Heart left ventricle (tissue), 16 donors: Measurements from ENCODE around the gene APLP2. TPM values are rescaled to one million over a fixed set of nuclear protein-coding genes. Genes with fewer than 3 reads are reported as not detected.

Source experiments
- ATAC-seq, 4 donors: fragments of 200-7000 bp; cut with Tn5 transposase; one replicate each; pipeline ENCODE4 v1.9.1; 2020 to 2022; ENCODE audit warnings: moderate library complexity in 4 of 4, mild to moderate bottlenecking in 3 of 4, moderate number of reproducible peaks in 1 of 4
- DNase-seq, 5 donors: peaks; one replicate each; pipeline ENCODE4 v3.0.0-alpha.2; 2020
- H3K27ac ChIP-seq, 12 donors: fragments of 200-600 bp; sonication (generic) in 4 of 12; one replicate each; pipeline versions ENCODE4 v1.5.0 to v1.8.0; 2016 to 2022; ENCODE audit warnings: mild to moderate bottlenecking in 2 of 12
- H3K27me3 ChIP-seq, 9 donors: fragments of 200-600 bp; sonication (generic) in 2 of 9; one replicate each; pipeline versions ENCODE4 v1.5.1 to v1.8.0; 2016 to 2022; ENCODE audit warnings: mild to moderate bottlenecking in 3 of 9
- H3K36me3 ChIP-seq, 9 donors: fragments of 200-600 bp; sonication (generic) in 2 of 9; one replicate each; pipeline versions ENCODE4 v1.5.0 to v1.8.0; 2018 to 2022; ENCODE audit warnings: mild to moderate bottlenecking in 2 of 9
- H3K4me1 ChIP-seq, 12 donors: fragments of 200-600 bp; sonication (generic) in 4 of 12; one replicate each; pipeline versions ENCODE4 v1.5.0 to v1.8.0; 2016 to 2022; ENCODE audit warnings: mild to moderate bottlenecking in 3 of 12
- H3K4me3 ChIP-seq, 12 donors: fragments of 200-600 bp; sonication (generic) in 4 of 12; one replicate each; pipeline versions ENCODE4 v1.5.0 to v1.8.0; 2017 to 2022; ENCODE audit warnings: mild to moderate bottlenecking in 9 of 12, moderate library complexity in 4 of 12
- H3K9me3 ChIP-seq, 12 donors: fragments of 200-600 bp; sonication (generic) in 4 of 12; one replicate each; pipeline versions ENCODE4 v1.5.0 to v1.8.0; 2016 to 2022; ENCODE audit warnings: mild to moderate bottlenecking in 1 of 12
- POLR2A ChIP-seq, 2 donors: fragments of 450-650 bp; IDR thresholded peaks; one replicate each; pipeline ENCODE4 v1.6.1; 2017; ENCODE audit warnings: antibody characterized with exemption in 2 of 2, mild to moderate bottlenecking in 2 of 2, moderate library complexity in 2 of 2
- WGBS, 4 donors: extraction: QIAGEN DNeasy Blood & Tissue Kit in 2 of 4; methylation state at CpG; one replicate each; pipeline versions ENCODE4 v1.1.5 to v1.1.7; 2013 to 2018; 5-methylcytosine and 5-hydroxymethylcytosine counted together
- intact Hi-C, 10 donors: fragments of 100-400 bp; cut with DNase I; formaldehyde crosslinking; loops; one replicate each; pipeline versions ENCODE4 v1.11.1 to v1.14.2; 2022
- polyA plus RNA-seq, 2 donors: library from polyadenylated mRNA; stranded (reverse); fragments of 200-250 nt; gene quantifications; one replicate each; pipeline ENCODE4 v1.2.3, GENCODE V29; 2013
- total RNA-seq, 9 donors: library from RNA; depleted of rRNA in 2 of 9; stranded (reverse); fragments of >200 nt in 2 of 9; fragmentation: NEBNext Ultra II Directional in 3 of 9; extraction: Animal tissue kit (Norgen Biotek cat#: 25700) in 3 of 9; gene quantifications; one replicate each; pipeline versions ENCODE4 v1.1.0 to v1.2.4, GENCODE V29; 2016 to 2023
- TF ChIP-seq, protein P1 (sequence below), 12 donors: fragments of 200-600 bp; sonication (generic) in 4 of 12; IDR thresholded peaks; one replicate each; pipeline versions ENCODE4 v1.5.0 to v1.8.0; 2018 to 2022; ENCODE audit warnings: antibody characterized with exemption in 12 of 12, mild to moderate bottlenecking in 5 of 12
- donor health status: ischemic (EF 13 %, LVEDD 7.1; RV severe dilation, severe dysfunction).
- donor health status: healthy with polysubstance abuse.
- donor health status: DM: no; HTN: yes; CAD: no.
- donor health status: DM: no; HTN: no; CAD: no.
- donor health status: ischemic (EF 25% LVEDD 6.9; RV normal size, moderate dysfunction).
- donor health status: ischemic (EF 25% LVEDD 5.7; RV mildly dilated, moderate dysfunction).
- donor health status: healthy.
- donor health status: DM: yes; HTN: yes; CAD: no.
- donor health status: ischemic (EF 35%, LVEDD 5.7; RV mildly dilated, moderate dysfunction).
- donor health status: nonischemic (EF 11% LVEDD 7.7; RV severe dilation, severe dysfunction).
- donor health status: DM: yes; HTN: yes; CAD: no.
- donor health status: PGD.
- donor health status: ischemic (EF 29% LVEDD 5.4; RV normal size, mild dysfunction).
- donor health status: nonischemic (EF 23%, LVEDD 6.1; RV moderate dilation, normal function).

Gene APLP2
- total and polyA plus RNA-seq, 11 donors = 121 to 423 (median 325) TPM

GRCh38 chr11:130043575-130043974 lies 26.1 kb upstream of the APLP2 start:
- intact Hi-C loops = no loop called here
- Histone ChIP-seq H3K27me3 (no peaks in the 10 kb centered on the region), H3K36me3 (no peaks in the 10 kb centered on the region), H3K27ac (peak overlapping the region in 1 of 12 donors; percentile 84), H3K4me1 (peaks cover 0 to 18% (median 0%) of the 10 kb centered on the region in 12 donors), H3K4me3 (no peak overlapping the region), H3K9me3 (no peaks in the 10 kb centered on the region)
- 61 to 72% (median 66%) methylated on average over 5 of the region's 5 CpGs for WGBS, 4 donors
- TF ChIP-seq, protein P1, sequence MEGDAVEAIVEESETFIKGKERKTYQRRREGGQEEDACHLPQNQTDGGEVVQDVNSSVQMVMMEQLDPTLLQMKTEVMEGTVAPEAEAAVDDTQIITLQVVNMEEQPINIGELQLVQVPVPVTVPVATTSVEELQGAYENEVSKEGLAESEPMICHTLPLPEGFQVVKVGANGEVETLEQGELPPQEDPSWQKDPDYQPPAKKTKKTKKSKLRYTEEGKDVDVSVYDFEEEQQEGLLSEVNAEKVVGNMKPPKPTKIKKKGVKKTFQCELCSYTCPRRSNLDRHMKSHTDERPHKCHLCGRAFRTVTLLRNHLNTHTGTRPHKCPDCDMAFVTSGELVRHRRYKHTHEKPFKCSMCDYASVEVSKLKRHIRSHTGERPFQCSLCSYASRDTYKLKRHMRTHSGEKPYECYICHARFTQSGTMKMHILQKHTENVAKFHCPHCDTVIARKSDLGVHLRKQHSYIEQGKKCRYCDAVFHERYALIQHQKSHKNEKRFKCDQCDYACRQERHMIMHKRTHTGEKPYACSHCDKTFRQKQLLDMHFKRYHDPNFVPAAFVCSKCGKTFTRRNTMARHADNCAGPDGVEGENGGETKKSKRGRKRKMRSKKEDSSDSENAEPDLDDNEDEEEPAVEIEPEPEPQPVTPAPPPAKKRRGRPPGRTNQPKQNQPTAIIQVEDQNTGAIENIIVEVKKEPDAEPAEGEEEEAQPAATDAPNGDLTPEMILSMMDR (IDR thresholded peaks at IDR 0.05) = no peak
- no peak for TF ChIP-seq POLR2A (IDR thresholded peaks at IDR 0.05)
- peak in 2 of 4 donors; percentile 49 to 50 for ATAC-seq
- DNase-seq = peak in 2 of 5 donors; percentile 10 to 33

DNA sequence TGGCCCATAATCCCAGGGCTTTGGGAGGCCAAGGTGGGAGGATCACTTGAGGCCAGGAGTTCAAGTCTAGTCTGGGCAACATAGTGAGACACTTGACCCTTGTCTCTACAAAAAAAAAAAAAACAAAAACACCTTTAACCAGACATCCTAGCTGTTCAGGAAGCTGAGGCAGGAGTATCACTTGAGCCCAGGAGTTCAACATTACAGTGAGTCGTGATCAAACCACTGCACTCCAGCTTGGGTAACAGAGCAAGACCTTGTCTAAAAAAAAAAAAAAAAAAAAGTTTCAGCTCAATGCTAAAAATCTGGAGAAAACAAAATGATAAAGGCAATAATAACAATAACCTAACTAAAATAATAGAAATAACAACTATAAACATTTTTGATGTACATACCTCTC lies 22.6 kb upstream of the APLP2 start:
- TF ChIP-seq, protein P1 (IDR thresholded peaks at IDR 0.05) = no peak
- TF ChIP-seq POLR2A (IDR thresholded peaks at IDR 0.05) = no peak
- WGBS, 4 donors = 76 to 91% (median 83%) methylated on average over 1 of the region's 1 CpG
- Histone ChIP-seq H3K9me3 (no peaks in the 10 kb centered on the region), H3K27ac (no peak overlapping the region), H3K4me3 (no peak overlapping the region), H3K4me1 (peaks cover 0 to 31% (median 0%) of the 10 kb centered on the region in 12 donors), H3K36me3 (no peaks in the 10 kb centered on the region), H3K27me3 (no peaks in the 10 kb centered on the region)
- intact Hi-C loops = no loop called here
- DNase-seq (no peak), ATAC-seq (no peak)

DNA sequence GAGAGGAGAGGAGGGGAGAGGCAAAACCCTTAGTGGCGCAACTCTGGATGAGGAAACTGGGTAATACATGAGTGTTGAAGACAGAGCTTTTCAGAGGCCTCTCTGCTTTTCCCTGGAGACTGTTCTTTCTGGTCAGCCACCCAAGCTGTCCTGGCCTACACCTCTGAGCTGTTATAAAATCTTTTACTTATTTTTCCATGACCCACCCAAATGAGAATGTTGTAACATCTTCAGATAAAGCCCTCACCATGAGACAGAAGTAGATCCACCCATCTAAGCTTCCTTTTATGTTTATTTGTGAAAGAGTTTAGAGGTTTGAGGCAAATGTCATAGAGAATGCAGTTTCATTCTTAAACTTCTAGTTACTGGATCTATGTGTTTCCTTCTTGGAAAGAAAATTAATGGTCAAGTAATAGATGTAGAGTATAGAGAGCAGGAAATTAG lies 20.3 kb upstream of the APLP2 start:
- ATAC-seq = no peak
- 89 to 100% (median 95%) methylated on average over 1 of the region's 1 CpG for WGBS, 4 donors
- Histone ChIP-seq H3K9me3 (peaks cover 0 to 4% (median 0%) of the 10 kb centered on the region in 12 donors), H3K4me1 (peaks cover 0 to 19% (median 0%) of the 10 kb centered on the region in 12 donors), H3K36me3 (no peaks in the 10 kb centered on the region), H3K27ac (peak overlapping the region in 1 of 12 donors; percentile 77), H3K27me3 (no peaks in the 10 kb centered on the region), H3K4me3 (no peak overlapping the region)
- intact Hi-C loops = no loop called here
- TF ChIP-seq, protein P1 (IDR thresholded peaks at IDR 0.05) = no peak
- no peak for TF ChIP-seq POLR2A (IDR thresholded peaks at IDR 0.05)
- no peak for DNase-seq

- H3K4me3 ChIP-seq = no peak overlapping the region
- peaks cover 0 to 4% (median 0%) of the 10 kb centered on the region in 12 donors for H3K9me3 ChIP-seq
- TF ChIP-seq POLR2A (IDR thresholded peaks at IDR 0.05) = no peak
- TF ChIP-seq, protein P1 (IDR thresholded peaks at IDR 0.05) = no peak
- DNase-seq = peak in 1 of 5 donors; percentile 32
- H3K36me3 ChIP-seq = no peaks in the 10 kb centered on the region
- 39 to 61% (median 53%) methylated on average over 2 of the region's 2 CpGs for WGBS, 4 donors
- peaks cover 0 to 21% (median 0%) of the 10 kb centered on the region in 12 donors for H3K4me1 ChIP-seq
- H3K27ac ChIP-seq = peak overlapping the region in 2 of 12 donors; percentile 10 to 77
- no peaks in the 10 kb centered on the region for H3K27me3 ChIP-seq
- peak in 3 of 4 donors; percentile 73 to 84 (median 77) for ATAC-seq
- intact Hi-C loops = no loop called here
These were observed 19.4 kb upstream of the APLP2 start for GRCh38 chr11:130050257-130050656.
